Hippocampal formation (tissue), 2 donors: Measurements from ENCODE around the gene CBLB.

Source experiments
- DNase-seq, 2 donors: peaks; one replicate each; lab custom pipeline; 2025; lab: John Stamatoyannopoulos, UW

The CBLB gene

DNA sequence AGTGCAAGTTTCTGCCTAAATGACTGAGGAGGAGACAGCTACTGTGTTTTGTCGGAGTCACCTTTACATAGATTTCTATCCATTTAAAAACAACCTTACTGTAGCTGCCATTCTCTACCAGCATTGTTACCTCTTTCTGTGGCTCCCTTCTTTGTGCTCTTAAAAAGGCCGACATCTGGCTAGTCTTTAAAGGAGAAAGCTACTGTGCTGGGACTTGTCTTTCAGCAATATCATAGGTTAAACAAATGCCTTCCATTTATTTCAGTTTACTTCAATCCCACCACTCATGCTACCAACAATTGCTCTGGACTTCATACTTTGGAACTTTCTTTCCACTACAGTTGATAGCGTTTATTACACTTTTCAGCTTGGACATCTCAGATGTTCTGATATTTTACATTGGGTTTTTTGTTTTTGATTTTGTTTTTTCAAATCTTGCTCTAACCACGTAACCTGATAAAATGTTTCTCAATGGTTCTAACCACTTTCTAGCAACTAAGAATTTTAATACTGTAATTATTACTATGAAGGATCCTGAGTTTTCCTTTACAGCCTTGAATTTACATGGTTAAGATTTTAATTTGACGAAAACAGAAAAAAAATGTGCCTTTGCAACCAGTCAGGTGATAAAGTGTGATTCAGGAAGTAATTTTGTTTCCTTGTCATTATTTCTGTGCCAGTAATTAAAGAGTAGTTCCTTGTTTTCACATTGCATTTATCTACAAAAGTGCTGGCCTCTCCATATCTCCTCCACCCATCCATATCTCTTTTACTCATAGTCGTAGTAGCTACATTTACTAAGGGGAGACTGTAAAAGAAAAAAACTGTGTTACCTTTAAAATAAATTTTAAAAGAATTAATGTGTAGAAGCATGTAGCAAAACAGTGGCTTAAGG is 1.3 kb upstream of the CBLB start:
- DNase-seq = no peak

DNA sequence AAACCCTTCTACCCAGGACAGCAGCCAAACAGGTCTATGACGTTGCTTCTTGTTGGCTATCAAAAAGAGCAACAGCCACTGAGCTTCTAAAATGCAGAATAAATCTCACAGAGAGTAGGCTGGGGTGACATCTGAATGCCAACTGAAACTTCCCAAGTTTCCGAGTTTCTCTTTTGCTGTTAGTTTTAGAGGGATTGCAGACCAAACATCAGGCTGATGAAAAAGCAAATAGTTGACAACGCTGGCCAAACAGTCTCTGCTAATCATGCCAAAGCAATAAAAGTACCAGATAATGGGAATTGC is 670 bp upstream of the CBLB start:
- DNase-seq = no peak

DNA sequence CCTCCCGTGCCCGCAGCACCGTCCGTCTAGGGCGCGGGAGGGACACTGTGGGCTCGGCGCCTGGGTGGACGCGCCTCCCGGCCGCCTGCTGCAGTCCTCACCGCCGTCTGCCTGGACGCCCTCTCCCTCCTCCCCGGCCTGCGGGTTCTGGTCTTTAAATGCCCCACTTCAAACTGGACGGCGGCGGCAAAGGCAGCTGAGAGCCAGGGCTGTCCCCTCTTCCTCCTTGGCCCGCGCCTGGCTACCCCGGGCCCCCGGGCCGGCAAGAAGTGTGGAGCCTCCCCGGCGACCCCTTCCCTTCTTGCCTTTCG is 426 bp downstream of the CBLB start:
- peak in 1 of 2 donors; percentile 78 for DNase-seq

DNA sequence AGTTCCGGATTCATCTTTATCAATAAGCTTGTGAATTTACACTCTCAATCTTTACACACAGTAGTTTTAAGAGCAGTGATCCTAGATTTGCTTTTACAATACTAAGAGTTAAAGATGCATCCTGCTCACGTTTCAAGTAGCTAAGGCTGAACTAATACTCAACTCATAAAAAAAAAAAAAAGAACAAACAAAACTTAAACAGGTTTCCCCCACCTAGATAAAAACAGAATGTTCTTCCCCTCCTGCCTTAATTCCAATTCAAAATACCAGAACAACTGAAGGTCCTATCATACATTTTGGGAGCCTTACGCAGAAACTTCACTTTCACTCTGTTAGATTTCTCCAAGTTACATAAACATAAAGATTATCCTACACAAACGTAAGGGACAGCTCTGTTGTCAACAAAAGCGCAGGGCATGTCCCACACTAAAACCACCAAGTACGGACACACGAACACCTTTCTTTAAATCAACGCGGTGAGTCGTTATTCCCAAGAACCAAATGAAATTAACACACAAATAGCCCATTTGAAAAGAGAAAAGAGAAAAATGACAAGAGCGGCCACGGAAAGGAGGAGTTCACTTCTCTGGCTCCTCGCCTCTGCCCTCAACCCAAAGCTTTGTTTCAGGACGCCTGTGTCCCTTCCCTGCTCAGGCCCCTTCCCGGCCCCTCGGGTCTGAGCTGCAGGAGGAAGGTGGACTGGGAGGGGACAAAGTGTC is 941 bp downstream of the CBLB start:
- DNase-seq = peak in 1 of 2 donors; percentile 57

DNA sequence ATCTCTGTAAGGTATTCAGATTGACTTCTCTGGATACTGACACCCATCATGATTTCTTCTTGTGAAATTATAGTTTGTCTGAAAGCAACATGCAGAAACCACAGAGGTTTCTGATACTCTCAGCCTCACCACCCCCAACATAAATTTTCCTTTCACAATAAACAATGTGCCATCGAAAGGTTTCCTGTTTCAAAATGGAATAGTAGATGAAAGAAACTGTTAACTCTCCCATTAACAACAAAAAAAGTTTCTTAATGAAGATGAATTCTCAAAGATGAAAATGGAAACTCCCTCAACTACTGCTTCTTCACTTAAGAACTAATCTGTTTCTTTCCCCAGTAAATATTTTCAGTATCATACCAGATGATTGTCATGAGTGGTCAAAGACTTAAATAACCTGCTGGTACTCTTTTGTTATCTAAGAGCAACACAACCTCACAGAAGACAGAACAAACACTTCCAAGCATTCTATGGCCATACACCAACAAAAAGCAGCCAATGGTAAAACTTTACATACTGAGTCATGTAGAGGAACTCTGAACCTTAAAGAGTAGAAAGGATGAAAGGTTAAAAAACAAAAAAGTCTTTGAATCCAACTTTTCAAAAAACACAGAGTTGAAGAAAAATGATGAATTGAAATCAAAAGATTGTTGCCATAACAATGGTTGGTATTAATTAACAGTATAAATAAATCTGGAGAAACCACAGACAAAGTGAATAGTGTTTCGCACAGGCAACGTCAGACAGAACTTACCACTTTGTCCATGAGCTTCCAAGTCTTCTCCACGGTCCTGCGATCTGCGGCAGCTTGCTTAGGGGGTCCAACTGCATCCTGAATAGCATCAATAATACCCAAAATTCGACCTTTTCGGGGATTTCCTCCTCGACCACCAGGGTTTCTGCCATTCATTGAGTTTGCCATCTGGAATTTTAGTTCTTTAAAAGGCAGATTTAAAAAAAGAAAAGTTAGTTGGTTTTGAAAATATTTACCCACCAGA is 1.9 kb downstream of the CBLB start:
- DNase-seq = no peak

DNA sequence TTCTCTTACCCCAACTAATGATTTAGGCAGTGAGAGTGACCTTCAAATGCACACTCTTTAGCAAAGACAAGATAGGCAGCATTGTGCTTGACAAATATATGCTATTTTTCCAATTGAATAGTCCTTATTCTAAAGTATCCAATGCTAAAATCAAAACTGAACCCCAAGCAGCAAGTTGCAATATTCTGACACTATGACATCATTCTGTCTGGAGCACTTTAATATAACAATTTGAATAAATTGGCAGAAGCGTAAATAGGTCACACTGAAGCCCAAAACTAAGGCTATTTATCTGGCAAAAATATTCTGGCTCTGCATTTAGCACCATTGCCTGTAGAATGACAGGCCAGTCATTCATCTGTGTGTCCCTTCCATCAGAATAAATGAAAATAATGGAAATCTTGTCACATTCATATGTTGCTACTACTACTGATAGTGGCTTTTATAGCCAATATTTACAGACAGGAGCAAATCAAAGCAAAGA is 2.9 kb downstream of the CBLB start:
- no peak for DNase-seq

DNA sequence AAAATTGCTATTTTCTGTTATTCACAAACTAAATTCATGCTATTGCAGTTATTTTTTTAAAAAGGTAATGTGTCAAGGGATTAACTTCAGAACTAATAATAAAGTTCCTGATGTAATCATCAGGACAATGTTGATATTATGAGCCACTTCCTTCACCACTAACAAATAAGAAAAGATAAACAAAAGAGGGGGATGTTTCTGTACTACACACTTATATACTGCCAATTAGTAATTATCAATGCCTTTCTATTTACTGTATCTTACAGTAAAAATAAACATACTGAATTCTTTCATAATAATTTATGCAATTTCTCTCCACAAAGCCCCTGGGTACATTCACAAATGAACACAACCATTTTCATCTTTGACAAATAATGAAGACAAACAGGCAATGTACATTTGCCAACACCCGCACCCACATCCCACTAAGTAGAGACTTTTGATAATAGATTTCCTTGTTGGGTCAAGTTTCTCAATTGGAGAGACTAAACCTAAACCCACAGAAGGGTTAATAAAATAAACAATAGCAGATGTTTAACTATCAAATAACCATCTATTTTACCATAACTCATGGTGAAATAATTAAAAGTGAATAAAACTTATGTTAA is 3.7 kb downstream of the CBLB start:
- DNase-seq = no peak

DNA sequence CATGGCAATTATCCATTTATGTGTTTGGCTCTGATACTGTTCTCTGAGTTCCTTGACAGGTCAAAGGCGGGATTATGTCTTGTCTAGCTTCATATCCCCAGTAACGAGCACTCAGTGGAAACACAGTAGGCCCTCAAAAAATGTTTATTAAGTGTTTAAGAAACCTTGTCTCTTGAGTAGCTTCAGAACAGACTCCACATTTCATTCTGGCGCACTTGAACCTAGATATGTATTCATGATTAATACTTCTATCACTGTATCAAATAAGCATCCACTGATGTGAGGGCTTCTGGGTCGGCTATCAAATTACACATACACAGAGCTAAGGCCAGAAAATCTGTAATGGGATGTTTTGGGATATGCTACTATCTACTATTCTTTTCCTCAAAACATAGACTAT is 4.6 kb downstream of the CBLB start:
- no peak for DNase-seq

DNA sequence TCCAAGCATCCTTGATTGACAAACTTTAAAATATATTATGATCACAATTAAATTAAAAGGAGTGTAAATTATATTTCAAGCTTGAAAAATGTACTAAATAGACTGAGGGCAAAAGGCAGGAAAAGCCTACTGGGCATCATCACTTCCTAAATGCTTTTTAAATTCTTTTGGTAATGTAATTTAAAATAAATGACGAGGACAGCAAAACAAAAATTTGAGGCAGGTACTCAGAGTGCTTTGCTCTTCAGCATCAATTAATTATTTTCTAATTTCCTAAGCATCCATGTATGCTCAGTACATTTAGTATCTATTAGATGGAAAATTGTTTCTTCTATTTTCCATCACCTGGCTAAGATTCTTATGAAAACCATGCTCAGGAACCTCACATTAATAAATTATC is 5.2 kb downstream of the CBLB start:
- no peak for DNase-seq

DNA sequence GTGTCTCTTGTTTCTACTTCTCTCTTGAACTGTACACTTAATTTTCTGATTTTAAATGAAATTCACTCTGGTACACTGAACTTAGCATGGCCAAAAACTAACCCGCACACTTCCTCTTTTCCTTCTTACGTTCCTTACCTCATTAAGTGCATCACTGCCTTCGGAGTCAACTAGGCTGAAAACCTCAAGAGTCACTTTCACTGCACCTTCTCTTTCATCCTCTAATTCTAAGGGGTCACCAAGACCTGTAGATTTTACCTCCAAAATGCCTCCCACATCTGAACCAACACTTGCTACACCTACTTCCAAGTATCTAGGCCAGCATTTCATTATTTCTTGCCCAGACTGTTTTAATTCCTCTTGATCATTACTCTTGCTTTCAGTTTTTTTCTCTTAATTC is 6.6 kb downstream of the CBLB start:
- no peak for DNase-seq

DNA sequence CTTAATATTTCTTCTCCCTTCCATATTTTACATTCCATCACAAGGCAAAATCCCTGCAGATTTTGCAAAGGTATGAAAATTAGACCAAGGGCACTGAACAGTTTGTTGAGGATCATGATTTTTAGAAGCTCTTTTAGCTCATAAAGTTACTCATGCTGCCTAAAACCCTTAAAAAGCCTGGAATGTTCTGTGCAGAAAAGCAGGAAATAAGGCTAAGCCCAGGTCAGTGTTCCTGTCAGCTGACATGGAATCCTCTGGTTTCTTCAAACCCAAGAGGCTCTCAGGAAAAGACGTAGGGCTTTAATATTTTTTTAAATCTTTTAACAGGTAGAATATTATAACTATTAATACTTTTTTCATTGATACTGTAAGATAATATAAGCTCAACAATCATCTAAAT is 8.2 kb downstream of the CBLB start:
- no peak for DNase-seq

DNA sequence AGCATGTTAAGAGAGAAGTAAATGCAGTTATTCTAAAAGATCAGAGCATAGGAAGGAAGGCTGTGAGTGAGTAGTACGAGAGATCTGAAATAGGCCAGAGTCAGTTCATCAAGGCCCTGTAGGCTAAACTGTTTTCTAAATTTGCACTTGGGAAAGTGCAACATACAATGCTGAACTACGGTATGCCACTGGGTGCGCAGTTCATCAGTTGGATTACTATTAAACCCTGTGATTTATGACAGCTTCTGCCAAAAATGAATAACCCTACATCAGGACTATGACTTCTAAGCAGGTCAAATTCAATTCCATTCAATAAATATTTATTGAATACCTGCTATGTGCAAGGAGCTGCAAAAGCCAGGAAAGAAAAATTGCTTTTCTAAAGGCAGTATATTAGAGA is 10.8 kb downstream of the CBLB start:
- DNase-seq = no peak

DNA sequence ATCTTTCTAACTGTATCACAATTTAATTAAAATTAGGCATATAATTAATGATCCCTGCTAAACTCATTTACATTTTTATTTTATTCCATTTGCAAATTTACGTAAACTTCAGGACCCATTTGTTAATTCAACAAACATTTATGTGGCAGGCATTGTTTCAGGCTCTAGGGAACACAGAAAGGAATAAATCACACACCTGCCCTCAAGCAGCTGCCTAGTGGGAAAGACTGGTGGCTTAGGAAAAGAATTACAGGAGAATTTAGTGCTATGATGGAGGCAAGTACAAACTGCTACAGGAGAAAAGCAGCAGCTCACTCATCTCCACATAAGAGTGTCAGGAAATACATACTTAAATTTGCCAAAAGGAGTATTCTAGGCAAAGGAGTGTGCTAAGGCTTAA is 11.2 kb downstream of the CBLB start:
- DNase-seq = no peak

DNA sequence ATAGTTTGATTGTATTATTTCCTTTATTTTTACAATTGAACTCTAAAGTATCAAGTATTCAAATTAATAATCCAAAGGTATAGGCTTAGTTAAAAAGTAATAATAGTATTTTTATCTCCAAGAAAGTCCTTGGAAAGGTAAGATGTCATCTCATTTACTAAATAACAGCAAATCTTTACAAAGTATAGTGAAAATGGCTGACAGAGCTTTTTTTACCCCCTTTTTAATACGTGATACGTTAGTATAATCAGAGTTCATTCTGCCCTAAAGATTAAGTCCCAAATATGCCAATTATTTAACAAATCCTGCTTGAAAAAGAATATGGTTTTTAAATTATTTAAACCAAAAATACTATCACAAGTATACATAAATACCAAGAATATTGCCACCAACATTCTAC is 12.2 kb downstream of the CBLB start:
- no peak for DNase-seq

DNA sequence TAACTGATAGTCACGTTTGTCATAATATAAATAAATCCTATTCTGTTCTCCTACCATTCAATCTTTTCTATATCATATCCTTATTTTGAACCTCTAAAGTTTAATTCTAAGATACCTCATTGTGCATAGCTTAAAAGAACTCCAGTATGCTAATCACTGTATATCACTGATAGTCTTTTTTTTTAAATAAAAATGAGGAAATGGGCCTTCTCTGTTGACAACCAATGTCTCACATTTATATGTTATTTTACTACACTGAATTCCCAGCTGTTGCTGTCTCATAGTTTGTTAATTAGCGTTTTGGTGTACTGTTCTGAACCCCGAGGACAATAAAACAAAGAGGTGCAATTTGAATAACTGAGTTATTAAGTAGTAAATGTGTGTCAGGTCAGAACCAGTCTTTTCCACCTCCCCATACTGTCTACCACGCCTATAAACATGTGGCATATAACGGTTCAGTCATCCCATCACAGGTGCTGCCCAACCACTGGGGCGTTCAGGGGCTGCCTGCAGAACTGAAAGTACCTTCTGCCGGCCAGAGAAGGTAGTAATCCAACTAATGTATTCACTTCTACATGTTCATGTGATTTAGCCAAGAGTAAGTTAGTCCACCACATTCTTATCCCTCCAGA is 14.9 kb downstream of the CBLB start:
- DNase-seq = no peak

DNA sequence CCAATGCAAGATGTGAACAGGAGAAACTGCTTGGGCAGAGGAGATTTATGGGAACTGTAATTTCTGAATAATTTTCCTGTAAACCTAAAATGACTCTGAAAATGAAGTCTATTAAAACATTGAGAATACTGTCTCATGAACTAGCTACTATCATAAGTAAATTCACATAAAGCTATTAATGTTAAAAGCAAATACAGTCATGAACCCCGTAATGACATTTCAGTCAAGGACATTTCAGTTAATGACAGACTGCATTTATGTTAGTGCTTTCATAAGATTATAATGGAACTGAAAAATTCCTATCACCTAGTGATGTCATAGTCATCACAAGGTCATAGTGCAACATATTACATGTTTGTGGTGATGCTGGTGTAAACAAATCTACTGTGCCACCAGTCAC is 17.2 kb downstream of the CBLB start:
- DNase-seq = no peak

DNA sequence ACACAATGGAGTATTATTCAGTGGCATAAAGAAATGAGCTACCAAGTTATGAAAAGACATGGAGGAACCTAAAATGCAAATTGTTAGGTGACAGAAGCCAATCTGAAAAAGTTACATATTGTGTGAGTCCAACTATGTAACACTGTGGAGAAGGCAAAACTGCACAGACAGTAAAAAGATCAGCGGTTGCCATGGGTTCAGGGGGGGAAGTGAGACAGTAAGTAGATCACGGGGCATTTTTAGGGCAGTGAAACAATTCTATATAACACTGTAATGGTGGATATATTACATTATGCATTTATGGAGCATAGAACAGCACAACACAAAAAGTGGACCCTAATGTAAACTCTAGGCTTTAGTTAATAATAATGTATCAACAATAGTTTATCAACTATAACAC is 17.6 kb downstream of the CBLB start:
- no peak for DNase-seq

DNA sequence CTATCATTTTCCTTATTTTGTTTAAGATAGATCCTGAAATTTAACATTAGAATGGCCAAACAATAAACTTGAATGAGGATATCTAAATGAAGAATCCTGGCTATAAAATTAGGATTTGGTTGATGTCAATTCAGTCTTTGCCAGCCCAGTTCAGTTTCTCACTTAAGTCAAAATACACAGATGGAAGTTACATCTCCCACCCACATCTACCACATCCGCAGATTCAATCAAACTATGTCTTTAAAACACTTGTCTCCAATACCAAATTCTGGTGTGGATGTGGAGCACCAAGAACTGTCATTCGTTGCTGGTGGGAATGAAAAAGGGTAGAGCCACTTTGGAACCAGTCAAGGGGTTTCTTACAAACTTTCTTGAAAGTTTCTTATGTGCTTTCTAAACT is 18.2 kb downstream of the CBLB start:
- no peak for DNase-seq

DNA sequence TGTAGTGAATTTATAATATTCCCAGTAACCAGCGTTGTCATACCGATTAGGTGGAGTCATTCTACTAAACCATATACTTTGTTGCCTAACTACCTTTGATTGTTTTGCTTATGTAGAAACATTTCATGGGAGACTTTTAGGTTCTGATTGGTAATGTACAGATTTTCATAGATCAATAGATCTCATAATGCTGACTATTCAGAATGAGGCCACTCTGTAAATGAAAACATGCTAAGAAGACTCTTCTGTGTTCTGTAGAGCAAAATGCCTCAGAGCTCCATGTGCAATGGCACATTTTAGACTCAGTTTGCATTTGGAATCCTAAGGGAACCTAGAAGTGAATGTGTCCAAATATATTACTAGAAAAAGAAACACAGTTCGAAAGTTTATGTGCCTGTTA is 20.0 kb downstream of the CBLB start:
- DNase-seq = no peak

DNA sequence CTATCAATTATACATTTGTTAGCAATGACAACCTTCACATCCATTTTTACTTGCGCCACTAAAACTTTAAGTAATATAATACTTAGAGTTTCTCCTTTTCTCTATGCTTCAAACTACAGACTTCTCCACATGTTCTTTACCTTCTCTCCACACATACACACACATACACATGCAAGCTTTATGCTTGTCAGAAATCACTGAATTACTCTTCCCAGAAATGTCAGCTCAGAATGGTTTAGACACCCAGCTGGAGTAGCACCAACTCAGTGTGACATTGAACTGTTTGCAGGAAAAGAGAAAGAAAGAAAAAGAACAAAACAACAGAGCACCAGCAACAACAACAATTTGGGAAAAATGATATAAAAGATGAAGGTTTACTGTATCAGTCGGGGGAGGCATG is 20.9 kb downstream of the CBLB start:
- DNase-seq = no peak

DNA sequence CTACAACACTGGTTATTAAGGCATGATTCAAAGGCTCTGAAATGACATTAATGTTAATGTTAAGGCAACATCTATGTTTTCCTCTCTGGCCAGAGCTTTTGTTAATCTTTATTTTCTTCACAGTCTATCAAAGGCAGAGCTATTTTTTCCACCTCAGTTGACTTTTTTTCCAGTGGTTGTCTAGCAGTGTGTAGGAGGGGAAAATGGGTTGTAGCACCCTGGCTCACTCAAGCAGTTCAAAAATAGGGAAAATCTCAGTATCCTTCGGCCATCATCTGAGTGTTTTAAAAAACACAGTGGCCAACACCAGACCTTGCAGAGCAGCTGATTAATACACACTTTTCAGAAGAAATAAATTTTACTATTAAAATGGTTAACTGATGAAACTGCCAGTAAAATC is 21.4 kb downstream of the CBLB start:
- DNase-seq = no peak

DNA sequence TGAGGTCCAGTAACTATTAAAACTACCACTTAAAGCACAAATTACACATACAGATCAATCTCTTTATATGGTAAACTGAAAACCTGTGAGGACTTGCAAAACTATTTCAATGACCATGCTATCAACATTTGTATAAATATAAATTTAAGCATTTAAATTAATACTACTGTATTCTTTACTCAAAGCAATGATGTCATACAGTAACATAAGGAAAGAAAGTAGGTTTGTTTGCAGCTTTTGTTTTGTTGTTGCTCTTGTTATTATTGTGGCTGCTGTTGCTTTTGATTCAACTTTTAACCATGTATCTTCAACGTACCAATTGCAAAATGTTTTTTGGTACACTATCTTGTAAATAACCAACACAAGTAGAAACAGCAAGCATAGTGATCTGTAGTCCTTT is 22.0 kb downstream of the CBLB start:
- no peak for DNase-seq
